Left ventricle myocardium inferior (tissue), 1 donor: ENCODE results near the gene FAM53A. TPM values are rescaled to one million over a fixed set of nuclear protein-coding genes. Genes with fewer than 3 reads are reported as not detected.
"Not testable (repeated sequence)": the region's sequence is repeated elsewhere in the genome, so short reads cannot be mapped to it uniquely, and the experiment has no call there.

Experiments used
- DNase-seq: peaks from one replicate; pipeline ENCODE4 v3.0.0-alpha.2; 2020
- H3K27ac ChIP-seq: fragments of 200-600 bp; replicated peaks from 2 replicates; pipeline ENCODE4 v1.8.0; 2021
- H3K27me3 ChIP-seq: fragments of 200-600 bp; 2 replicates; pipeline ENCODE4 v1.8.0; 2021; ENCODE audit warnings: low read depth
- H3K36me3 ChIP-seq: fragments of 200-600 bp; 2 replicates; pipeline ENCODE4 v1.8.0; 2021
- H3K4me1 ChIP-seq: fragments of 200-600 bp; 2 replicates; pipeline ENCODE4 v1.8.0; 2021
- H3K4me3 ChIP-seq: fragments of 200-600 bp; 2 replicates; pipeline ENCODE4 v1.8.0; 2021; ENCODE audit warnings: mild to moderate bottlenecking, moderate library complexity
- H3K9me3 ChIP-seq: fragments of 200-600 bp; replicated peaks from 2 replicates; pipeline ENCODE4 v1.8.0; 2021
- intact Hi-C: fragments of 100-400 bp; cut with micrococcal nuclease; formaldehyde crosslinking; loops from one replicate; pipeline ENCODE4 v1.11.0; 2022
- total RNA-seq: library from RNA; stranded (reverse); fragmentation: NEBNext Ultra II Directional; extraction: Animal tissue kit (Norgen Biotek cat#: 25700); gene quantifications from one replicate; pipeline ENCODE4 v1.2.1, GENCODE V29; 2021
- TF ChIP-seq, protein P1 (sequence below): fragments of 200-600 bp; IDR thresholded peaks from 2 replicates; pipeline ENCODE4 v1.8.0; 2021; ENCODE audit warnings: antibody characterized with exemption, mild to moderate bottlenecking, borderline replicate concordance
- donor health status: DM: no; HTN: yes; CAD: no; lungs with severe emphysema.

Gene FAM53A
- total RNA-seq, 1 donor from 2014 or later = 0.71 TPM

DNA sequence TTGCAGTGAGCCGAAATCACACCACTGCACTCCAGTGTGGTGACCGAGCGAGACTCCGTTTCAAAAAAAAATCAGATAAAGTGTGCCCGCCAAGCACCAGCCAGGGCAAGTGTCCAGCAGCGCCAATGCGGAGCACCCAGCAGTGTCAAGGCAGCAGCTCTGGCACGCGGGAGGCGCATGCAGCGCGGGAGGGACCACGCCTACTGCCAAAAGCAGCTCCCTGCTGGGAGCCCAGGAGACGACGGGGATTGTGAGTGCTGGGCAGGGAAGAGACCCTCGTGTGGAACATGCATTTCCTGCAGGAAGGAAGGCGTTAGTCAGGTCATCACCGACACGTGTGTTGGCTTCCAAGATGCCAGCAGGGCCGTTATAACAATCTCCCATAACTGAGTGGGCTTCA is 10.4 kb downstream of the FAM53A start:
- Histone ChIP-seq H3K9me3 (no peaks in the 10 kb centered on the region), H3K27me3 (no peaks in the 10 kb centered on the region), H3K27ac (no peak overlapping the region), H3K4me3 (no peak overlapping the region), H3K4me1 (peaks cover under 1% of the 10 kb centered on the region), H3K36me3 (no peaks in the 10 kb centered on the region)
- TF ChIP-seq, protein P1, sequence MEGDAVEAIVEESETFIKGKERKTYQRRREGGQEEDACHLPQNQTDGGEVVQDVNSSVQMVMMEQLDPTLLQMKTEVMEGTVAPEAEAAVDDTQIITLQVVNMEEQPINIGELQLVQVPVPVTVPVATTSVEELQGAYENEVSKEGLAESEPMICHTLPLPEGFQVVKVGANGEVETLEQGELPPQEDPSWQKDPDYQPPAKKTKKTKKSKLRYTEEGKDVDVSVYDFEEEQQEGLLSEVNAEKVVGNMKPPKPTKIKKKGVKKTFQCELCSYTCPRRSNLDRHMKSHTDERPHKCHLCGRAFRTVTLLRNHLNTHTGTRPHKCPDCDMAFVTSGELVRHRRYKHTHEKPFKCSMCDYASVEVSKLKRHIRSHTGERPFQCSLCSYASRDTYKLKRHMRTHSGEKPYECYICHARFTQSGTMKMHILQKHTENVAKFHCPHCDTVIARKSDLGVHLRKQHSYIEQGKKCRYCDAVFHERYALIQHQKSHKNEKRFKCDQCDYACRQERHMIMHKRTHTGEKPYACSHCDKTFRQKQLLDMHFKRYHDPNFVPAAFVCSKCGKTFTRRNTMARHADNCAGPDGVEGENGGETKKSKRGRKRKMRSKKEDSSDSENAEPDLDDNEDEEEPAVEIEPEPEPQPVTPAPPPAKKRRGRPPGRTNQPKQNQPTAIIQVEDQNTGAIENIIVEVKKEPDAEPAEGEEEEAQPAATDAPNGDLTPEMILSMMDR = no peak
- DNase-seq = no peak
- intact Hi-C loops = no loop called here

DNA sequence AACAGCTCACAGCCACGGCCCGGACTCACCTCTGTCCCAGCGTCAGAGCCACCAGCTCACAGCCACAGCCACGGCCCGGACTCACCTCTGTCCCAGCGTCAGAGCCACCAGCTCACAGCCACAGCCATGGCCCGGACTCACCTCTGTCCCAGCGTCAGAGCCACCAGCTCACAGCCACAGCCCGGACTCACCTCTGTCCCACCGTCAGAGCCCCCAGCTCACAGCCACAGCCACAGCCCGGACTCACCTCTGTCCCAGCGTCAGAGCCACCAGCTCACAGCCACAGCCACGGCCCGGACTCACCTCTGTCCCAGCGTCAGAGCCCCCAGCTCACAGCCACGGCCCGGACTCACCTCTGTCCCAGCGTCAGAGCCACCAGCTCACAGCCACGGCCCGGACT is 13.1 kb downstream of the FAM53A start:
- H3K4me3 ChIP-seq, DNase-seq, intact Hi-C loops, H3K9me3 ChIP-seq, H3K27ac ChIP-seq, H3K36me3 ChIP-seq, H3K27me3 ChIP-seq: not testable (repeated sequence)
- H3K4me1 ChIP-seq = peaks cover 13% of the 10 kb centered on the region

DNA sequence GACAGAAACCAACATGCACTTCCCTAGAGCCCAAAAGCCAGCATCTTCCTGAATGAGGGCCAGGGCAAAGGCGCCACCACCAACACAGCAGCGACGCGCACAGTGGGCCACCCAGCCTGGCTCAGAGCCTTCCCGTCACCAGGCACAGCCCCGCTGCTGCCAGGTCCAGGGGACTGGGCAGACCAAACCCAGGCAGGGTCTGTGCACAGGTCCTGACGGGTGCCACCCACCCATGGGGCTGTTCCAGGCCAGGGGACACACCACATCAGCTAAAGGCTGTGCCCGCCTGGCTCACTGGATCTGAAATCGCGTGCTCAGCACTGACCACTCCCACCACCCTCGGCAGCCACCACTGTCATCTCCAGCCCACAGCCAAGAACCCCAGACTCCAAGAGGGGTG is 13.8 kb downstream of the FAM53A start:
- H3K9me3 ChIP-seq = no peaks in the 10 kb centered on the region
- no peak for DNase-seq
- TF ChIP-seq, protein P1 = no peak
- no peak overlapping the region for H3K4me3 ChIP-seq
- no peaks in the 10 kb centered on the region for H3K36me3 ChIP-seq
- intact Hi-C loops = no loop called here
- H3K4me1 ChIP-seq = peaks cover 13% of the 10 kb centered on the region
- no peak overlapping the region for H3K27ac ChIP-seq
- H3K27me3 ChIP-seq = no peaks in the 10 kb centered on the region

DNA sequence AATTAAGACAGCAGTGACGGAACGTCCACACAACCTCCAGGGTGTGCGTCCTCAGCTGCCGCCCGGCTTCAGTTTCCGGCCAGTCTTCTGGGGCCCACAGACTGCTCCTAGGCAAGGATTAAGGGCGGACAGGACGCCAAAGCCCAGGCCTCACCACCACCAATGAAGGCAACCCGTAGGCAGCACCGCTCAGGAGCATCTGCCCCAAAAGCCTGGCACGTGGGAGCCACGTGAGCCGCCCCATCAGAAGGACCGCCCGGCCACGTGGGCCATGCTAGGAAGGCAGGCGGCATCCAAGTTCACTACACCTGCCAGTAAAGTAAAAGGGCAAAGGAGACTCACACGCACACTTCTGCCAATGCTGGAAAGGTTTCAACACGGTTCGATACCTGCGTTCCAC is 14.3 kb downstream of the FAM53A start:
- Histone ChIP-seq H3K9me3 (no peaks in the 10 kb centered on the region), H3K4me3 (no peak overlapping the region), H3K27ac (no peak overlapping the region), H3K4me1 (peaks cover 13% of the 10 kb centered on the region), H3K36me3 (no peaks in the 10 kb centered on the region), H3K27me3 (no peaks in the 10 kb centered on the region)
- DNase-seq = no peak
- intact Hi-C loops = no loop called here
- TF ChIP-seq, protein P1 = no peak

DNA sequence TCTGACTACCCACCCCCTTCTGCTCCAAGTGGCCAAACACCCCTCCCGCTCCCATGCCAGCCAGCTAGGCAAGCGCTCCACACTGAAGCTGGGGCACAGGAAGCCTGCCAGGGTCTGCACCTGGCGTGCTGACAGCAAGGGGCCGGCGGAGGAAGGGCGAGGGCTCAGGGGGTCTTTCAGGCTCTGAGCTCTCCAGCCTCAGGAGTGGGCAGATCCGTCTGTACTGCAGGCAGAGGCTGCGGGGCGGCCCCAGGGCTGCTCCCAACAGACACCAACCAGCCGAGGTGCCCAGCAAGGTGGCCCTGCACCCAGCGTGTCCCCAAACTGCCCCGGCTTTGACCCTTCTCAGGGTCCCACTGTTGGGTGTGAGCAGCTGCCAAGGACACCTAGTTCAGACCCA is 14.8 kb downstream of the FAM53A start:
- H3K27ac ChIP-seq = no peak overlapping the region
- H3K9me3 ChIP-seq = no peaks in the 10 kb centered on the region
- H3K27me3 ChIP-seq = no peaks in the 10 kb centered on the region
- H3K4me3 ChIP-seq = no peak overlapping the region
- intact Hi-C loops = no loop called here
- no peak for DNase-seq
- peaks cover 13% of the 10 kb centered on the region for H3K4me1 ChIP-seq
- TF ChIP-seq, protein P1 = no peak
- H3K36me3 ChIP-seq = no peaks in the 10 kb centered on the region

DNA sequence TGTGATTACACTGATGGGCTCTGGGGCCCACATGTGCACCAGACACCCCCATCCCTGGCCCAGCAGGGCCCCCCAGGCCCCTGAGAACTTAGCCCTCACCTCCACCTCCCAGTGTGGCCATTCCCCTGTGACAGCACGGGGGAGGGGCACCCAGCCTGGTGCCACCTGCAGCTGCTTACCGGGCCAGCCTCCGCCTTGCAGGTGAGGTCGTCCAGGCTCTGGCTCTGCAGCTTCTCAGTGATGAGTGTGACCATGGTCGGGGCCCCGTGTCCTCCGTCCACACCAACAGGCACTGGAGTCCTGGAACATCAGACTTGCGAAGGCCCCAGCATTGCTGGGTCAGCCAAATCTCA is 15.6 kb downstream of the FAM53A start:
- no peak for DNase-seq
- Histone ChIP-seq H3K27ac (no peak overlapping the region), H3K36me3 (no peaks in the 10 kb centered on the region), H3K27me3 (no peaks in the 10 kb centered on the region), H3K9me3 (no peaks in the 10 kb centered on the region), H3K4me1 (peaks cover 13% of the 10 kb centered on the region), H3K4me3 (no peak overlapping the region)
- TF ChIP-seq, protein P1 = no peak
- intact Hi-C loops = no loop called here
